Fibroblast of mammary gland (primary cell): ENCODE measurements around the gene TNS2.

Experiments used
- DNase-seq: peaks from one replicate; pipeline ENCODE4 v3.0.0-alpha.2; 2010; ENCODE audit warnings: low read depth
- H3K4me3 ChIP-seq: 2 replicates; pipeline ENCODE4 v1.5.1; 2011; ENCODE audit warnings: low read depth, mild to moderate bottlenecking, low read length, moderate library complexity; ENCODE audit not compliant: control insufficient read depth
- TF ChIP-seq, protein P1 (sequence below): conservative IDR thresholded peaks from 2 replicates; pipeline ENCODE4 v1.5.1; 2011; ENCODE audit warnings: low read depth, low read length, inconsistent platforms; ENCODE audit not compliant: control insufficient read depth, insufficient read depth

Gene TNS2

DNA sequence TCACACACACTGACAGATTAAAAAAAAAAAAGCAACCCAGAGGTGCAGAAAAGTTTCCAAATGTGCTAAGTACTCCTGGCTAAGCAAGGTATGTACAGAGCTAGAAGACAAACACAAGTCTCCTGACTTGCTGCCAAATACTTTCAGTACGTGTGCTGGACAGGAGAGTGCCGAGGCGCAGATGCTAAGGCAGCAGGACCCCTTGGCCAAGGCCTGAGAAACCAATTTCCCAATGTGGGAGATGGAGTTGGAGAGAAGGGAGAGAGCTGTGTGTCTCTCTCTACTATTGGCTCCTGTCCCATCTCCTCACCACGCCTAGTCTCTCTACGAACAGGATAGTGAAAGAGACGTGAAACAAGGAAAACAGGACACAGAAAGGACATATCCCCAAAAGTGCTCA is 24.0 kb downstream of the TNS2 start:
- H3K4me3 ChIP-seq, result no peak overlapping the region
- TF ChIP-seq, protein P1, sequence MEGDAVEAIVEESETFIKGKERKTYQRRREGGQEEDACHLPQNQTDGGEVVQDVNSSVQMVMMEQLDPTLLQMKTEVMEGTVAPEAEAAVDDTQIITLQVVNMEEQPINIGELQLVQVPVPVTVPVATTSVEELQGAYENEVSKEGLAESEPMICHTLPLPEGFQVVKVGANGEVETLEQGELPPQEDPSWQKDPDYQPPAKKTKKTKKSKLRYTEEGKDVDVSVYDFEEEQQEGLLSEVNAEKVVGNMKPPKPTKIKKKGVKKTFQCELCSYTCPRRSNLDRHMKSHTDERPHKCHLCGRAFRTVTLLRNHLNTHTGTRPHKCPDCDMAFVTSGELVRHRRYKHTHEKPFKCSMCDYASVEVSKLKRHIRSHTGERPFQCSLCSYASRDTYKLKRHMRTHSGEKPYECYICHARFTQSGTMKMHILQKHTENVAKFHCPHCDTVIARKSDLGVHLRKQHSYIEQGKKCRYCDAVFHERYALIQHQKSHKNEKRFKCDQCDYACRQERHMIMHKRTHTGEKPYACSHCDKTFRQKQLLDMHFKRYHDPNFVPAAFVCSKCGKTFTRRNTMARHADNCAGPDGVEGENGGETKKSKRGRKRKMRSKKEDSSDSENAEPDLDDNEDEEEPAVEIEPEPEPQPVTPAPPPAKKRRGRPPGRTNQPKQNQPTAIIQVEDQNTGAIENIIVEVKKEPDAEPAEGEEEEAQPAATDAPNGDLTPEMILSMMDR, result no peak
- peak; percentile 31 for DNase-seq

DNA sequence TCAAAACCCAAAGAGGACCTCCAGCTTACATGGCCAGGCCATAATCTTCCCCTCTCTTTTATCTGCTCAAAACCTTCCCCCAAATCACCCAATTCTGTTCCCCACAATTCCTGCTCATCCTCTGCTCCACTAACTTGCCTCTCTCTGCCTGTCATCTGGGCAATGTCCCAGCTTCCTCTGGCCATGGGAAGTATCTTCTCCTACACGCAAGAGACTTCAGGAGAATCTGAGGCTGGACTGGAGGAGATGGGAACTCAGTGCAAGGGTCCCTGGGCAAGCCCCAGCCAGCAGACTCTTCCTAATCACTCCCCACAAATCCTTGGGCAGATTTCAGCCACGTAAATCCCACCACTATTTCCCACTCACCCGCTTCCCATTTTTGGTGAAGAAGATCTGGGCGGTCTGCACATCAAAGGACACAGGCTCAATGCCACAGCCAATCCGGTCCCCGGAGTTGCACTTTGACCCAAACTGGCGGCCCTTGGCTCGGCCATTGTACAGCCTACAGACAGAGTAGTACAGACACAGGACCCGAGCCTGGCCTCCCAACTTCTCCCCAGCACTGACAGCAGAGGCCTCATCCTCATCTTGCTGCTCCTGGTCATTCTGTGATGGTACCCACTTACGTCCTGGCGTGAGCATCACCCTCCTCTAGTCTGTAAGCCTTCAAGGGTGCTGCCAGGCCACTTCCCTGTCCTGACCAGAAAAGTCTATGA is 24.6 kb downstream of the TNS2 start:
- TF ChIP-seq, protein P1, result no peak
- no peak overlapping the region for H3K4me3 ChIP-seq
- no peak for DNase-seq

- H3K4me3 ChIP-seq, result no peak overlapping the region
- DNase-seq, result no peak
- TF ChIP-seq, protein P1, result no peak
These were observed 25.1 kb downstream of the TNS2 start for GRCh38 chr12:53074999-53075370.

DNA sequence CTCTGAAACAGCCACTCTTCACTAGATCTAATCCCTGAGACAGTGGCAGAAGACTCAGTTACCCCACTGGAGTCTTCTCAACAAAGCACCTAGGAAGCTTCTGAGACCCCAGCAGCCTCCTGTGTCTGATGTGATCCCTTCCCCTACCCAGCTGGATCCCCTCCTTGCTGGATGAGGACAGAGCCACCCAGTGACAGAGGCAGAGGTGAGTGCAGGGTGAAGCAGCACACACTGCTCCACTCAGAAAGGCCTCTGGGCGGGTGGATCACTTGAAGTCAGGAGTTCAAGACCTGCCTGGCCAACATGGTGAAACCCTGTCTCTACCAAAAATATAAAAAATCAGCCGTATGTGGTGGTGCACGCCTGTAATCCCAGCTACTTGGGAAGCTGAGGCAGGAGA is 26.6 kb downstream of the TNS2 start:
- H3K4me3 ChIP-seq, result no peak overlapping the region
- TF ChIP-seq, protein P1, result no peak
- no peak for DNase-seq

GRCh38 chr12:53077030-53077429 is 27.2 kb downstream of the TNS2 start:
- TF ChIP-seq, protein P1, result no peak
- no peak overlapping the region for H3K4me3 ChIP-seq
- DNase-seq, result no peak

DNA sequence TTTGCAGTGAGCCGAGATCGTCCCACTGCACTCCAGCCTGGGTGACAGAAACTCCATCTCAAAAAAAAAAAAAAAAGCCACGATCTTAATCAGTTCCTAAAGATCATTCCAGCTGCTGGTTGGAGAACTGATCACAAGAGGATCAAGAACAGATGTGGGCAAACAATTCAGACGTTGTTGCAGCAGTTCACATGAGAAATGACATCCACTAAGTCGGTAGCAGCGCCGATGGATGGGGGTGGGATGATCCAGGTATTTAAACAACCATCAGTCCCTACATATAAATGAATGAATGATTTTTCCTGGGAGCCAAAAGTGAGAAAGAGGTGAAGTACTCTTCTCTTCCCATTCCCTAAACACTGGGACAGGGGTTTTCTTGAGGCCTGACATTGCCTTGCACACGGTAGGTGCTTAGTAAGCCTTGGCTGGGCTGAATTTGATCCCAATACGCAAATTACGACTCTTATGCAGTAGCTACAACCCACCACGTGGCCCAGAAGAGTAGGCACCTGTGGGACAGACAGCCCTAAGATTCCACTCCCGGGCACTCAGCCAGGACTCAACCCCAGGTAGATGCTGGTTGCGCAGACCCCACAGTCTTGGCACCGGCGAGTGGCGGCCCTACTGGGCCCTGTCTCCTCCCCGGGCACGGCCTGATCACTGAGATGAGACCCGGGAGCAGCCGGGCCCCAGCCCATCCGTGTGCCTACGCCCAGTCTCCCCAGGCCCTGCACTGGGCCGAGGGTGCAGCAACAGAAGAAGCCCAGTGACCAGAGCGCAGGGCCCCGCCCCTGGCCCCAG is 28.8 kb downstream of the TNS2 start:
- peak overlapping the region; percentile 65 for H3K4me3 ChIP-seq
- peak; percentile 50 for DNase-seq
- TF ChIP-seq, protein P1, result no peak
